ENCODE data around the gene TTC21A. TPM values are rescaled to one million over a fixed set of nuclear protein-coding genes. Genes with fewer than 3 reads are reported as not detected.

The TTC21A gene
- total and polyA plus RNA-seq, 11 donors = 0.72 to 4.8 (median 1.9) TPM

DNA sequence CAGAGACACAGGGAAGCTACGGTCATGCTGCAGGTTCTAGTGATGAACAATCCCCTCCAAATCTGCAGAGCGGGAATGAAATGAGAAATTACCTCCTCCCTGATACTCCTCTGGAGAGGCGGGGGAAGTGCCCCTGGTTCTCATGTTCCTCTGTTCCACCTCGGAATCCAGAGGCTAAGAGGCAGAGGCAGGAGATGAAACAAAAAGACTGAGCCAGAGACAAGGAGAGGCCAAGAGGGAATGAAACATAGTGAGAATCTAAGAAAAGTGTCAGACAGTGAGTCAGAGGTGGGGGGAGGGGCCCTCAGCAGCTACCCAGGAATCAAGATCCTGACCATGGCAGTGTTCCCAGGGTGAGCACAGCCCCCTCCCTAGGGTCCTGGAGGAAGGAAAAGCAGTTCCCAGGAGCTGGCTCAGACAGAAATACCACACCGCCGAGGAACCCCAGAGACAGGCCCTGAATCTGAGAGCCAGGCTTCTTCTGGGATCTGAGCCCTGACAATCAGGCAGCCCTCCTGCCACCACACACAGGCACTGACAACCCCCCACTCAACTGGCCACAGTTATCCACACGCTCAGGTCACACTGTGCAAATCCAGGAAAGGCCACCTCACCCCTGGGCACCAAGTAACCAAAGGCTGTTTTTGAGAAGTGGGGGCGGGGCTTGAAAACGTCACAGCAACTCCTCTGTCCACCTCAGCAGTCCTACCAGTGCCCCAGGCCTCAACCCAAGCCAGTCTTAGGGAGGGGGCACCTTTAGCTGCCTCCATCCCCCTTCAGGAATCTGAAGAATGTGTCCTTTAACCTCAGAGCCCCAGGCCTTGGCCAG is 43.5 kb downstream of the TTC21A start:
- peak; percentile 87 to 93 (median 91) for DNase-seq
- peak; percentile 13 to 52 (median 27) for ATAC-seq
- WGBS, 4 donors = 22 to 47% (median 35%) methylated on average over 4 to 9 of the region's 9 CpGs
- Histone ChIP-seq H3K36me3 (peaks cover 0 to 6% (median 5%) of the 10 kb centered on the region in 9 donors), H3K4me3 (peak overlapping the region; percentile 73 to 99 (median 95)), H3K9me3 (no peaks in the 10 kb centered on the region), H3K27ac (peak overlapping the region; percentile 97 to 100 (median 99)), H3K4me1 (peaks cover 32 to 77% (median 66%) of the 10 kb centered on the region in 12 donors), H3K27me3 (no peaks in the 10 kb centered on the region)
- intact Hi-C loops (cut with DNase I) = loop anchor here in 1 of 10 donors (2.0 kb wide), 1 partner anchor 16 kb away; no protein-coding TSS in a partner anchor
- peak in 1 of 2 donors; percentile 51 for TF ChIP-seq POLR2A (IDR thresholded peaks at IDR 0.05)
- TF ChIP-seq, protein P1, sequence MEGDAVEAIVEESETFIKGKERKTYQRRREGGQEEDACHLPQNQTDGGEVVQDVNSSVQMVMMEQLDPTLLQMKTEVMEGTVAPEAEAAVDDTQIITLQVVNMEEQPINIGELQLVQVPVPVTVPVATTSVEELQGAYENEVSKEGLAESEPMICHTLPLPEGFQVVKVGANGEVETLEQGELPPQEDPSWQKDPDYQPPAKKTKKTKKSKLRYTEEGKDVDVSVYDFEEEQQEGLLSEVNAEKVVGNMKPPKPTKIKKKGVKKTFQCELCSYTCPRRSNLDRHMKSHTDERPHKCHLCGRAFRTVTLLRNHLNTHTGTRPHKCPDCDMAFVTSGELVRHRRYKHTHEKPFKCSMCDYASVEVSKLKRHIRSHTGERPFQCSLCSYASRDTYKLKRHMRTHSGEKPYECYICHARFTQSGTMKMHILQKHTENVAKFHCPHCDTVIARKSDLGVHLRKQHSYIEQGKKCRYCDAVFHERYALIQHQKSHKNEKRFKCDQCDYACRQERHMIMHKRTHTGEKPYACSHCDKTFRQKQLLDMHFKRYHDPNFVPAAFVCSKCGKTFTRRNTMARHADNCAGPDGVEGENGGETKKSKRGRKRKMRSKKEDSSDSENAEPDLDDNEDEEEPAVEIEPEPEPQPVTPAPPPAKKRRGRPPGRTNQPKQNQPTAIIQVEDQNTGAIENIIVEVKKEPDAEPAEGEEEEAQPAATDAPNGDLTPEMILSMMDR (IDR thresholded peaks at IDR 0.05) = no peak

DNA sequence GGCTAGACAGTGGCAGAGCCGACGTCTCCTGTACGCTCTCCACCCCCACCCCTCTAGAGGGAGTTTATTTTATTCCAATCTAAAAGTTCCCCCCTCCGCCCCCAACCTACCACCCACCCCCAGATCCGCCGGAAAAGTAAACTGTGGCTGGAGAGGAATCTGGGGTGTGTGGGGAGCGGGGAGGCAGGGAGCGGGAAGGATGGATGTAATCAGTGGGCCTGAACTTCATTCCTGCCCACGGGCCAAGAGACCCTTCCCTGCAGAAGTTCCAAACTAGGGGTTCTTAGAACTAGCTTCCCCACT is 46.4 kb downstream of the TTC21A start:
- intact Hi-C loops (cut with DNase I) = loop anchor here in 1 of 10 donors (2.0 kb wide), 1 partner anchor 23 kb away; no protein-coding TSS in a partner anchor
- DNase-seq (no peak), ATAC-seq (no peak)
- H3K27ac ChIP-seq = peak overlapping the region; percentile 53 to 100 (median 99)
- TF ChIP-seq, protein P1 (IDR thresholded peaks at IDR 0.05) = peak in 4 of 12 donors; percentile 14 to 37 (median 20)
- TF ChIP-seq POLR2A (IDR thresholded peaks at IDR 0.05) = no peak
- 36 to 51% (median 46%) methylated on average over 7 to 9 of the region's 9 CpGs for WGBS, 4 donors
- H3K36me3 ChIP-seq = no peaks in the 10 kb centered on the region
- no peaks in the 10 kb centered on the region for H3K9me3 ChIP-seq
- peak overlapping the region in 11 of 12 donors; percentile 16 to 99 (median 90) for H3K4me3 ChIP-seq
- H3K4me1 ChIP-seq = peaks cover 16 to 47% (median 37%) of the 10 kb centered on the region in 12 donors
- no peaks in the 10 kb centered on the region for H3K27me3 ChIP-seq

- intact Hi-C loops (cut with DNase I) = loop anchor here in 1 of 10 donors (2.0 kb wide), 1 partner anchor 22 kb away; no protein-coding TSS in a partner anchor
- peak in 1 of 5 donors; percentile 34 for DNase-seq
- Histone ChIP-seq H3K27me3 (no peaks in the 10 kb centered on the region), H3K4me3 (peak overlapping the region in 5 of 12 donors; percentile 83 to 99 (median 96)), H3K36me3 (no peaks in the 10 kb centered on the region), H3K9me3 (no peaks in the 10 kb centered on the region), H3K27ac (peak overlapping the region; percentile 53 to 100 (median 99)), H3K4me1 (peaks cover 15 to 42% (median 32%) of the 10 kb centered on the region in 12 donors)
- no peak for TF ChIP-seq POLR2A (IDR thresholded peaks at IDR 0.05)
- TF ChIP-seq, protein P1 (IDR thresholded peaks at IDR 0.05) = no peak
- WGBS, 4 donors = 55 to 64% (median 58%) methylated on average over 18 of the region's 18 CpGs
- no peak for ATAC-seq
These were observed 47.0 kb downstream of the TTC21A start for GRCh38 chr3:39154280-39155021.

GRCh38 chr3:39156421-39156820 is 48.9 kb downstream of the TTC21A start:
- Histone ChIP-seq H3K4me1 (peaks cover 0 to 23% (median 13%) of the 10 kb centered on the region in 12 donors), H3K27ac (peak overlapping the region in 6 of 12 donors; percentile 1 to 56 (median 34)), H3K27me3 (no peaks in the 10 kb centered on the region), H3K4me3 (no peak overlapping the region), H3K36me3 (no peaks in the 10 kb centered on the region), H3K9me3 (no peaks in the 10 kb centered on the region)
- intact Hi-C loops (cut with DNase I) = no loop called here
- 68 to 78% (median 70%) methylated on average over 4 of the region's 4 CpGs for WGBS, 4 donors
- TF ChIP-seq POLR2A (IDR thresholded peaks at IDR 0.05) = no peak
- TF ChIP-seq, protein P1 (IDR thresholded peaks at IDR 0.05) = no peak
- no peak for ATAC-seq
- DNase-seq = no peak
